ENCODE results near the gene LIMK1.

DNA sequence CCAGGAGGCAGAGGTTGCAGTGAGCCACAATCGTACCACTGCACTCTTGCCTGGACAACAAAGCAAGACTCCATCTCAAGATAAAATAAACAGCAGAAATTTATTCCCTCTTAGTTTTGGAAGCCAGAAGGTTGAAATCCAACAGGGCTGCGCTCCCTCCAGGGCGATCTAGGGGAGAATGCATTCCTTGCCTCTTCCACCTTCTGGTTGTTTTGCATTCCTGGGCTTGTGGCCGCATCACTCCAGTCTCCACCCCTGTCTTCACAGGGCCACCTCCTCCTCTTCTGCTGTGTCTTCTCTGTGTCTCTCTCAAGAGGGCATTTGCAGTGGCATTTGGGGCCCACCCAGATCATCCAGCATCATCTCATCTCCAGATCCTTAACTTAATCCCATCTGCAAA lies 36.2 kb downstream of the LIMK1 start:
- no peak for TF ChIP-seq EZH2phosphoT487 (IDR thresholded peaks at IDR 0.05; ENCODE audit: low read depth, severe bottlenecking, unreplicated experiment)
- TF ChIP-seq, protein P1, sequence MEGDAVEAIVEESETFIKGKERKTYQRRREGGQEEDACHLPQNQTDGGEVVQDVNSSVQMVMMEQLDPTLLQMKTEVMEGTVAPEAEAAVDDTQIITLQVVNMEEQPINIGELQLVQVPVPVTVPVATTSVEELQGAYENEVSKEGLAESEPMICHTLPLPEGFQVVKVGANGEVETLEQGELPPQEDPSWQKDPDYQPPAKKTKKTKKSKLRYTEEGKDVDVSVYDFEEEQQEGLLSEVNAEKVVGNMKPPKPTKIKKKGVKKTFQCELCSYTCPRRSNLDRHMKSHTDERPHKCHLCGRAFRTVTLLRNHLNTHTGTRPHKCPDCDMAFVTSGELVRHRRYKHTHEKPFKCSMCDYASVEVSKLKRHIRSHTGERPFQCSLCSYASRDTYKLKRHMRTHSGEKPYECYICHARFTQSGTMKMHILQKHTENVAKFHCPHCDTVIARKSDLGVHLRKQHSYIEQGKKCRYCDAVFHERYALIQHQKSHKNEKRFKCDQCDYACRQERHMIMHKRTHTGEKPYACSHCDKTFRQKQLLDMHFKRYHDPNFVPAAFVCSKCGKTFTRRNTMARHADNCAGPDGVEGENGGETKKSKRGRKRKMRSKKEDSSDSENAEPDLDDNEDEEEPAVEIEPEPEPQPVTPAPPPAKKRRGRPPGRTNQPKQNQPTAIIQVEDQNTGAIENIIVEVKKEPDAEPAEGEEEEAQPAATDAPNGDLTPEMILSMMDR (IDR thresholded peaks at IDR 0.05; ENCODE audit: poor library complexity), result no peak
- TF ChIP-seq EZH2 (IDR thresholded peaks at IDR 0.05; ENCODE audit: borderline replicate concordance), result no peak
